HT-29 (cell line): ENCODE measurements around the gene SMIM14. TPM values are rescaled to one million over a fixed set of nuclear protein-coding genes. Genes with fewer than 3 reads are reported as not detected.
"Not testable (repeated sequence)": the region's sequence is repeated elsewhere in the genome, so short reads cannot be mapped to it uniquely, and the experiment has no call there.

Source experiments
- DNase-seq: peaks from one replicate; pipeline ENCODE4 v3.0.0-alpha.2; 2015; ENCODE audit warnings: low spot score
- total RNA-seq: library from RNA; depleted of rRNA; stranded (reverse); fragments of >200 nt; shearing (Covaris generic); gene quantifications from 2 replicates; pipeline ENCODE4 v1.2.3, GENCODE V29; 2014

Gene SMIM14
- total RNA-seq, 1 experiment from 2014 or later, result 5.4 TPM

- no peak for DNase-seq
These were observed 40.8 kb downstream of the SMIM14 start for GRCh38 chr4:39597695-39598381.

- DNase-seq, result no peak
These were observed 41.7 kb downstream of the SMIM14 start for GRCh38 chr4:39596971-39597370.

- DNase-seq, result peak; percentile 79
These were observed 47.4 kb downstream of the SMIM14 start for GRCh38 chr4:39591290-39591689.

GRCh38 chr4:39587881-39588280, 50.8 kb downstream of the SMIM14 start:
- no peak for DNase-seq

GRCh38 chr4:39574946-39575345, 63.7 kb downstream of the SMIM14 start:
- DNase-seq, result no peak

- no peak for DNase-seq
These were observed 67.2 kb downstream of the SMIM14 start for GRCh38 chr4:39571504-39571903.

- DNase-seq, result no peak
These were observed 67.6 kb downstream of the SMIM14 start for GRCh38 chr4:39571054-39571453.

GRCh38 chr4:39569209-39569608, 69.5 kb downstream of the SMIM14 start:
- no peak for DNase-seq

- peak; percentile 80 for DNase-seq
These were observed 69.9 kb downstream of the SMIM14 start for GRCh38 chr4:39568805-39569204.

GRCh38 chr4:39565878-39566600, 72.6 kb downstream of the SMIM14 start:
- DNase-seq, result no peak

- DNase-seq, result no peak
These were observed 75.3 kb downstream of the SMIM14 start for GRCh38 chr4:39563346-39563847.

- no peak for DNase-seq
These were observed 75.9 kb downstream of the SMIM14 start for GRCh38 chr4:39562792-39563191.

- no peak for DNase-seq
These were observed 79.0 kb downstream of the SMIM14 start for GRCh38 chr4:39559626-39560025.

- no peak for DNase-seq
These were observed 83.2 kb downstream of the SMIM14 start for GRCh38 chr4:39555472-39555871.

- DNase-seq, result no peak
These were observed 90.1 kb downstream of the SMIM14 start for GRCh38 chr4:39548425-39549067.

- DNase-seq, result no peak
These were observed 93.9 kb downstream of the SMIM14 start for GRCh38 chr4:39544580-39545315.

GRCh38 chr4:39544080-39544479, 94.6 kb downstream of the SMIM14 start:
- not testable (repeated sequence) for DNase-seq

GRCh38 chr4:39543034-39543433, 95.6 kb downstream of the SMIM14 start:
- no peak for DNase-seq

- DNase-seq, result no peak
These were observed 96.1 kb downstream of the SMIM14 start for GRCh38 chr4:39542611-39543012.

- peak; percentile 61 for DNase-seq
These were observed 96.6 kb downstream of the SMIM14 start for GRCh38 chr4:39541987-39542610.

- DNase-seq, result peak; percentile 28
These were observed 99.5 kb downstream of the SMIM14 start for GRCh38 chr4:39539089-39539611.
